ENCODE results near the gene PMM2. TPM values are rescaled to one million over a fixed set of nuclear protein-coding genes. Genes with fewer than 3 reads are reported as not detected.
"Not testable (repeated sequence)": the region's sequence is repeated elsewhere in the genome, so short reads cannot be mapped to it uniquely, and the experiment has no call there.

Gene PMM2
- total and polyA plus RNA-seq, 2 donors (not counting 3 experiments of a cell fraction or from before 2014, with no cell fraction given) = 29.0 to 61.3 TPM

DNA sequence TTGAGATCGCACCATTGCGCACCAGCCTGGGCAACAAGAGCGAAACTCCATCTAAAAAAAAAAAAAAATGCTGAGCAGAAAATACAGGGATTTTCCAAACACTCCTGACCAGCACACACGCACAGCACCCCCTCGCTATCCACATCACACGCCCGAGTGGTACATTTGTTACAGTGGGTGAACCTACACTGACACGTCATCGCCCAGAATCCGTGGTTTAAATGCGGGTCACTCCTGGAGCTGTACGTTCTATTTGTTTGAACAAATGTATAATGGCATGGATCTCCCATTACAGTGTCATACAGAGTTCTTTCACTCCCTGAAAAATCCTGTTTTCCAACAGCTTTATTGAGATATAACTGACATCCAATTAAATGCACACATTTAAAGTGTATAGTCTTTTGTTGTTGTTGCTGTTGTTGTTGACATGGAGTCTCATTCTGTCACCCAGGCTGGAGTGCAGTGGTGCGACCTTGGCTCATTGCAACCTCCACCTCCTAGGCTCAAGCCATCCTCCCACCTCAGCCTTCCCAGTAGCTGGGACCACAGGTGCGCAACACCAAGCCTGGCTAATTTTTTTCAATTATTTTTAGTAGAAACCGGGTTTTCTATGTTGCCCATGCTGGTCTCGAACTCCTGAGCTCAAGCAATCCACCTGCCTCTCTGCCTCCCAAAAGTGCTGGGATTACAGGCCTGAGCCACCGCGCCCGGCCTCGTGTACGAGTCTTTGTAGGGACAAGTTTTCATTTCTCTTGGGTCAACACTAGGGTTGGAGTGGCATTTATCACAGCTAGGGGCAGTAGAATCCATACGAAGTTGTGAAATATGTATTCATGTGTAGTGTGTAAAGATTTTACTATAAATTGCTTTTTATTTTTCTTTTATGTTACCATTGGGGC lies 75.6 kb downstream of the PMM2 start:
- CTCF ChIA-PET = interaction anchor here (1.2 to 8.0 kb wide), 5 partner anchors 8 to 222 kb away, joined by 3 to 67 read pairs (median 4); partner anchors contain the start of gene LITAFD
- Histone ChIP-seq H3K27me3 (ENCODE audit: control insufficient read depth in 2 of 2, insufficient read depth in 2 of 2, low read length in 2 of 2) (peaks cover 0 to 2% of the 10 kb centered on the region in 2 experiments), H2AFZ (ENCODE audit: low read depth, low read length) (no peak overlapping the region), H3K27ac (ENCODE audit: insufficient read depth, low read depth, low read length) (no peak overlapping the region), H3K4me1 (ENCODE audit: control insufficient read depth, extremely low read depth, insufficient read depth, low read length) (peaks cover 10% of the 10 kb centered on the region), H3K9me3 (replicated peaks; ENCODE audit: control insufficient read depth, insufficient read depth, low read length) (no peaks in the 10 kb centered on the region), H3K9ac (replicated peaks; ENCODE audit: extremely low read depth, insufficient read depth, low read length) (no peak overlapping the region), H3K4me2 (ENCODE audit: insufficient read depth, low read length) (no peak overlapping the region), H3K9me1 (replicated peaks; ENCODE audit: control insufficient read depth, extremely low read depth, insufficient read depth, low read length) (no peaks in the 10 kb centered on the region), H4K20me1 (replicated peaks; ENCODE audit: control insufficient read depth, extremely low read depth, insufficient read depth, low read length) (no peaks in the 10 kb centered on the region), H3K36me3 (ENCODE audit: control insufficient read depth in 2 of 2, extremely low read depth in 1 of 2, insufficient read depth in 2 of 2, low read length in 2 of 2) (no peaks in the 10 kb centered on the region), H3K79me2 (ENCODE audit: control insufficient read depth, insufficient read depth, low read length) (no peaks in the 10 kb centered on the region), H3K4me3 (replicated peaks in 1 of 3; ENCODE audit: insufficient read depth in 1 of 3, low read depth in 1 of 3, low read length in 3 of 3) (no peak overlapping the region)
- no TSS peak for BruUV-seq (replicated peaks)
- dilution Hi-C loops (cut with MboI; ENCODE audit: extremely low pct_ligation_motif_present, low sequenced_read_pairs) (no loop called here), intact Hi-C loops (cut with micrococcal nuclease) (no loop called here)
- FAIRE-seq (no peak), DNase-seq (ENCODE audit: low read depth, low spot score) (no peak)
- POLR2A ChIA-PET = no interaction called here
- TF ChIP-seq POLR2A (IDR thresholded peaks at IDR 0.05; ENCODE audit: low read depth, low read length) = no peak
- no peak for TF ChIP-seq EZH2 (IDR thresholded peaks at IDR 0.05; ENCODE audit: borderline replicate concordance, low read depth, low read length, severe bottlenecking)
- TF ChIP-seq, protein P1, sequence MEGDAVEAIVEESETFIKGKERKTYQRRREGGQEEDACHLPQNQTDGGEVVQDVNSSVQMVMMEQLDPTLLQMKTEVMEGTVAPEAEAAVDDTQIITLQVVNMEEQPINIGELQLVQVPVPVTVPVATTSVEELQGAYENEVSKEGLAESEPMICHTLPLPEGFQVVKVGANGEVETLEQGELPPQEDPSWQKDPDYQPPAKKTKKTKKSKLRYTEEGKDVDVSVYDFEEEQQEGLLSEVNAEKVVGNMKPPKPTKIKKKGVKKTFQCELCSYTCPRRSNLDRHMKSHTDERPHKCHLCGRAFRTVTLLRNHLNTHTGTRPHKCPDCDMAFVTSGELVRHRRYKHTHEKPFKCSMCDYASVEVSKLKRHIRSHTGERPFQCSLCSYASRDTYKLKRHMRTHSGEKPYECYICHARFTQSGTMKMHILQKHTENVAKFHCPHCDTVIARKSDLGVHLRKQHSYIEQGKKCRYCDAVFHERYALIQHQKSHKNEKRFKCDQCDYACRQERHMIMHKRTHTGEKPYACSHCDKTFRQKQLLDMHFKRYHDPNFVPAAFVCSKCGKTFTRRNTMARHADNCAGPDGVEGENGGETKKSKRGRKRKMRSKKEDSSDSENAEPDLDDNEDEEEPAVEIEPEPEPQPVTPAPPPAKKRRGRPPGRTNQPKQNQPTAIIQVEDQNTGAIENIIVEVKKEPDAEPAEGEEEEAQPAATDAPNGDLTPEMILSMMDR (IDR thresholded peaks at IDR 0.05; ENCODE audit: extremely low read depth in 1 of 2, insufficient read depth in 1 of 2, low read depth in 1 of 2, low read length in 2 of 2) = peak; percentile 8 to 14

DNA sequence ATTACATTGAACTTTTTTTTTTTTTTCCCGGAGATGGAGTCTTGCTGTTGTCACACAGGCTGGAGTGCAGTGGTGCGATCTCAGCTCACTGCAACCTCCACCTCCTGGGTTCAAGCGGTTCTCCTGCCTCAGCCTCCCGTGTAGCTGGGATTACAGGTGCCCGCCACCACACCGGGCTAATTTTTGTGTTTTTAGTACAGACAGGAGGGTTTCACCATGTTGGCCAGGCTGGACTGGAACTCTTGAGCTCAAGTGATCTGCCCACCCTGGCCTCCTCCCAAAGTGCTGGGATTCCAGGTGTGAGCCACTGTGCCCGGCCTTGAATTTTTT lies 76.2 kb downstream of the PMM2 start:
- intact Hi-C loops (cut with micrococcal nuclease); BruUV-seq (replicated peaks); H3K9ac ChIP-seq (replicated peaks; ENCODE audit: extremely low read depth, insufficient read depth, low read length); DNase-seq (ENCODE audit: low read depth, low spot score); H3K9me3 ChIP-seq (replicated peaks; ENCODE audit: control insufficient read depth, insufficient read depth, low read length); FAIRE-seq; H3K79me2 ChIP-seq (ENCODE audit: control insufficient read depth, insufficient read depth, low read length); H3K4me2 ChIP-seq (ENCODE audit: insufficient read depth, low read length); H3K36me3 ChIP-seq (ENCODE audit: control insufficient read depth in 2 of 2, extremely low read depth in 1 of 2, insufficient read depth in 2 of 2, low read length in 2 of 2); H3K27me3 ChIP-seq (ENCODE audit: control insufficient read depth in 2 of 2, insufficient read depth in 2 of 2, low read length in 2 of 2); H2AFZ ChIP-seq (ENCODE audit: low read depth, low read length); H4K20me1 ChIP-seq (replicated peaks; ENCODE audit: control insufficient read depth, extremely low read depth, insufficient read depth, low read length); dilution Hi-C loops (cut with MboI; ENCODE audit: extremely low pct_ligation_motif_present, low sequenced_read_pairs); H3K4me3 ChIP-seq (replicated peaks in 1 of 3; ENCODE audit: insufficient read depth in 1 of 3, low read depth in 1 of 3, low read length in 3 of 3); H3K9me1 ChIP-seq (replicated peaks; ENCODE audit: control insufficient read depth, extremely low read depth, insufficient read depth, low read length); H3K27ac ChIP-seq (ENCODE audit: insufficient read depth, low read depth, low read length): not testable (repeated sequence)
- CTCF ChIA-PET = interaction anchor here (0.7 to 8.0 kb wide), 8 partner anchors 7 to 226 kb away, joined by 3 to 67 read pairs (median 4); partner anchors contain the start of gene LITAFD
- H3K4me1 ChIP-seq (ENCODE audit: control insufficient read depth, extremely low read depth, insufficient read depth, low read length) = peaks cover 10% of the 10 kb centered on the region
- POLR2A ChIA-PET = interaction anchor here (0.6 kb wide), 1 partner anchor 20 kb away, joined by 3 read pairs; no protein-coding TSS in a partner anchor
